ENCODE results near the gene CSTF2. TPM values are rescaled to one million over a fixed set of nuclear protein-coding genes. Genes with fewer than 3 reads are reported as not detected.

The CSTF2 gene
- total and polyA plus RNA-seq, 2 of the 4 experiments (the other 2 are of a cell fraction): 22.8 to 30.3 TPM

GRCh38 chrX:100870527-100870926, 50.3 kb downstream of the CSTF2 start:
- peaks cover 3% of the 10 kb centered on the region; the same call in 1 of the 2 replicates for H3K9me1 ChIP-seq (ENCODE audit: insufficient read depth, low read length)
- CTCF ChIA-PET: interaction anchor here (0.5 kb wide), 1 partner anchor 201 kb away, joined by 5 read pairs; no protein-coding TSS in a partner anchor
- H4K8ac ChIP-seq (ENCODE audit: low read depth in 2 of 2, low read length in 2 of 2): no peak overlapping the region
- no peak overlapping the region for H2AFZ ChIP-seq (replicated peaks; ENCODE audit: low read length, poor library complexity)
- H3K4me1 ChIP-seq (ENCODE audit: control insufficient read depth, insufficient read depth, low read length): peaks cover 2% of the 10 kb centered on the region; the same call in 1 of the 2 replicates
- no peak overlapping the region for H2AK9ac ChIP-seq (replicated peaks; ENCODE audit: low read depth, low read length, poor library complexity)
- H3K23ac ChIP-seq (ENCODE audit: low read depth, low read length): no peak overlapping the region
- no peak overlapping the region for H3K4ac ChIP-seq (ENCODE audit: low read depth, low read length)
- H2AK5ac ChIP-seq (ENCODE audit: low read depth, low read length): no peak overlapping the region
- no peak overlapping the region for H2BK120ac ChIP-seq (ENCODE audit: low read depth, low read length)
- no peak for TF ChIP-seq MXI1 (IDR thresholded peaks at IDR 0.05; ENCODE audit: borderline replicate concordance, low read depth, low read length)
- no peak for TF ChIP-seq CEBPB (IDR thresholded peaks at IDR 0.05; ENCODE audit: low read depth, low read length)
- TF ChIP-seq FOS (IDR thresholded peaks at IDR 0.05; ENCODE audit: low read depth, low read length): no peak
- TF ChIP-seq, protein P1, sequence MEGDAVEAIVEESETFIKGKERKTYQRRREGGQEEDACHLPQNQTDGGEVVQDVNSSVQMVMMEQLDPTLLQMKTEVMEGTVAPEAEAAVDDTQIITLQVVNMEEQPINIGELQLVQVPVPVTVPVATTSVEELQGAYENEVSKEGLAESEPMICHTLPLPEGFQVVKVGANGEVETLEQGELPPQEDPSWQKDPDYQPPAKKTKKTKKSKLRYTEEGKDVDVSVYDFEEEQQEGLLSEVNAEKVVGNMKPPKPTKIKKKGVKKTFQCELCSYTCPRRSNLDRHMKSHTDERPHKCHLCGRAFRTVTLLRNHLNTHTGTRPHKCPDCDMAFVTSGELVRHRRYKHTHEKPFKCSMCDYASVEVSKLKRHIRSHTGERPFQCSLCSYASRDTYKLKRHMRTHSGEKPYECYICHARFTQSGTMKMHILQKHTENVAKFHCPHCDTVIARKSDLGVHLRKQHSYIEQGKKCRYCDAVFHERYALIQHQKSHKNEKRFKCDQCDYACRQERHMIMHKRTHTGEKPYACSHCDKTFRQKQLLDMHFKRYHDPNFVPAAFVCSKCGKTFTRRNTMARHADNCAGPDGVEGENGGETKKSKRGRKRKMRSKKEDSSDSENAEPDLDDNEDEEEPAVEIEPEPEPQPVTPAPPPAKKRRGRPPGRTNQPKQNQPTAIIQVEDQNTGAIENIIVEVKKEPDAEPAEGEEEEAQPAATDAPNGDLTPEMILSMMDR (conservative IDR thresholded peaks at IDR 0.05; ENCODE audit: low read depth, low read length): no peak
- TF ChIP-seq, protein P2, sequence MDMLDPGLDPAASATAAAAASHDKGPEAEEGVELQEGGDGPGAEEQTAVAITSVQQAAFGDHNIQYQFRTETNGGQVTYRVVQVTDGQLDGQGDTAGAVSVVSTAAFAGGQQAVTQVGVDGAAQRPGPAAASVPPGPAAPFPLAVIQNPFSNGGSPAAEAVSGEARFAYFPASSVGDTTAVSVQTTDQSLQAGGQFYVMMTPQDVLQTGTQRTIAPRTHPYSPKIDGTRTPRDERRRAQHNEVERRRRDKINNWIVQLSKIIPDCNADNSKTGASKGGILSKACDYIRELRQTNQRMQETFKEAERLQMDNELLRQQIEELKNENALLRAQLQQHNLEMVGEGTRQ (IDR thresholded peaks at IDR 0.05; ENCODE audit: low read depth, low read length): no peak
- no peak for TF ChIP-seq RCOR1 (IDR thresholded peaks at IDR 0.05; ENCODE audit: insufficient replicate concordance, low read length)
- no peak for TF ChIP-seq MAFK (IDR thresholded peaks at IDR 0.05; ENCODE audit: low read depth, low read length)
- TF ChIP-seq BHLHE40 (IDR thresholded peaks at IDR 0.05; ENCODE audit: low read depth, low read length): no peak
- TF ChIP-seq, protein P3, sequence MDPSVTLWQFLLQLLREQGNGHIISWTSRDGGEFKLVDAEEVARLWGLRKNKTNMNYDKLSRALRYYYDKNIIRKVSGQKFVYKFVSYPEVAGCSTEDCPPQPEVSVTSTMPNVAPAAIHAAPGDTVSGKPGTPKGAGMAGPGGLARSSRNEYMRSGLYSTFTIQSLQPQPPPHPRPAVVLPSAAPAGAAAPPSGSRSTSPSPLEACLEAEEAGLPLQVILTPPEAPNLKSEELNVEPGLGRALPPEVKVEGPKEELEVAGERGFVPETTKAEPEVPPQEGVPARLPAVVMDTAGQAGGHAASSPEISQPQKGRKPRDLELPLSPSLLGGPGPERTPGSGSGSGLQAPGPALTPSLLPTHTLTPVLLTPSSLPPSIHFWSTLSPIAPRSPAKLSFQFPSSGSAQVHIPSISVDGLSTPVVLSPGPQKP (IDR thresholded peaks at IDR 0.05; ENCODE audit: borderline replicate concordance, low read depth, low read length): no peak
- TF ChIP-seq MAZ (IDR thresholded peaks at IDR 0.05; ENCODE audit: borderline replicate concordance, low read depth, low read length): no peak
- no peak for TF ChIP-seq RAD21 (IDR thresholded peaks at IDR 0.05; ENCODE audit: low read length)
- TF ChIP-seq NFE2L2 (IDR thresholded peaks at IDR 0.05; ENCODE audit: low read depth, low read length): no peak
- no peak for TF ChIP-seq POLR2A (IDR thresholded peaks at IDR 0.05; ENCODE audit: low read depth, low read length)
- no peak for TF ChIP-seq CHD1 (IDR thresholded peaks at IDR 0.05; ENCODE audit: low read depth, low read length)
- TF ChIP-seq RFX5 (IDR thresholded peaks at IDR 0.05; ENCODE audit: low read depth, low read length): no peak
- no peak for TF ChIP-seq SMC3 (IDR thresholded peaks at IDR 0.05; ENCODE audit: low read depth, low read length)
- no peaks in the 10 kb centered on the region for H3K79me1 ChIP-seq (ENCODE audit: low read depth in 1 of 2, low read length in 2 of 2)
- in situ Hi-C loops (cut with MboI; ENCODE audit: low sequenced_read_pairs): no loop called here
- dilution Hi-C loops (cut with HindIII; ENCODE audit: low sequenced_read_pairs, unreplicated experiment): no loop called here
- no peak overlapping the region for H3K4me3 ChIP-seq (ENCODE audit: insufficient read depth, low read depth, low read length)
- H3K27ac ChIP-seq (ENCODE audit: insufficient read depth, low read length): no peak overlapping the region
- WGBS, 2 experiments (ENCODE audit: extremely low coverage in 2 of 2, insufficient read length in 1 of 2): 94% methylated on average over 2 of the region's 5 CpGs; no CpG with 5 or more reads in 1 of the 2 experiments
- H2BK20ac ChIP-seq (ENCODE audit: low read depth, low read length): no peak overlapping the region
- no peak overlapping the region for H2BK15ac ChIP-seq (ENCODE audit: low read depth, low read length)
- H3K9me3 ChIP-seq (ENCODE audit: control insufficient read depth, insufficient read depth, low read length): no peaks in the 10 kb centered on the region
- no peak overlapping the region for H3K4me2 ChIP-seq (ENCODE audit: low read depth, low read length)
- H3K36me3 ChIP-seq (ENCODE audit: control insufficient read depth, insufficient read depth, low read length): no peaks in the 10 kb centered on the region
- no peaks in the 10 kb centered on the region for H4K20me1 ChIP-seq (ENCODE audit: insufficient read depth, low read length)
- no peak overlapping the region for H3K14ac ChIP-seq (replicated peaks; ENCODE audit: low read depth, low read length)
- H2BK5ac ChIP-seq (ENCODE audit: low read depth, low read length, poor library complexity, severe bottlenecking): no peak overlapping the region
- peaks cover 2% of the 10 kb centered on the region for H3K27me3 ChIP-seq (ENCODE audit: control insufficient read depth, insufficient read depth, low read length)
- ATAC-seq (ENCODE audit: low read depth) (no peak), DNase-seq (no peak)
- no peak overlapping the region for H3K9ac ChIP-seq (ENCODE audit: low read depth, low read length)
- H3K56ac ChIP-seq (ENCODE audit: extremely low read depth, insufficient read depth, low read length): no peak overlapping the region
- H4K5ac ChIP-seq (ENCODE audit: low read depth, low read length): no peak overlapping the region
- no peak overlapping the region for H3K18ac ChIP-seq (ENCODE audit: low read depth, low read length)
- 0 out of 2 replicates have a peak overlapping the region, but pooled peaks have one; percentile 12 for H4K91ac ChIP-seq (ENCODE audit: insufficient read depth, low read depth, low read length)
- no TSS peak for BruUV-seq (replicated peaks)
- POLR2A ChIA-PET (ENCODE audit: unreplicated experiment): no interaction called here
- intact Hi-C loops (cut with micrococcal nuclease): no loop called here
